Naive B cell (primary cell): ENCODE results near the gene PRSS57. TPM values are rescaled to one million over a fixed set of nuclear protein-coding genes. Genes with fewer than 3 reads are reported as not detected.
A peak's percentile ranks its signal among the peaks of the same experiment; 100 is the strongest.
"Not testable (repeated sequence)": the region's sequence is repeated elsewhere in the genome, so short reads cannot be mapped to it uniquely, and the experiment has no call there.

ENCODE experiments used
- ATAC-seq, 2 donors: fragments of 150-1000 bp; cut with Tn5 transposase; 2 replicates each; pipeline ENCODE4 v1.10.0; 2021; ENCODE audit warnings: low read depth in 2 of 2, mild to moderate bottlenecking in 2 of 2, moderate library complexity in 2 of 2
- DNase-seq: peaks from one replicate; pipeline ENCODE4 v3.0.0; 2022
- H3K27ac Mint-ChIP-seq, 6 donors: one replicate each; pipeline ENCODE4 v1.8.0; 2020 to 2022; ENCODE audit warnings: mild to moderate bottlenecking in 6 of 6, mixed read lengths in 6 of 6, moderate library complexity in 5 of 6, inconsistent platforms in 2 of 6
- H3K27me3 Mint-ChIP-seq, 3 donors: one replicate each; pipeline ENCODE4 v1.8.0; 2021 to 2022; ENCODE audit warnings: mixed read lengths in 3 of 3, mild to moderate bottlenecking in 1 of 3
- H3K36me3 Mint-ChIP-seq, 2 donors: one replicate each; pipeline ENCODE4 v1.8.0; 2020 to 2022; ENCODE audit warnings: mixed read lengths in 2 of 2, inconsistent platforms in 1 of 2, mild to moderate bottlenecking in 1 of 2
- H3K4me1 Mint-ChIP-seq, 3 donors: one replicate each; pipeline ENCODE4 v1.8.0; 2020 to 2022; ENCODE audit warnings: mixed read lengths in 3 of 3, inconsistent platforms in 1 of 3, mild to moderate bottlenecking in 1 of 3, moderate library complexity in 1 of 3
- H3K4me3 Mint-ChIP-seq, 8 donors: one replicate each; pipeline ENCODE4 v1.8.0; 2020 to 2022; ENCODE audit warnings: mild to moderate bottlenecking in 8 of 8, mixed read lengths in 8 of 8, moderate library complexity in 8 of 8, inconsistent platforms in 2 of 8
- H3K9me3 Mint-ChIP-seq, 7 donors: one replicate each; pipeline ENCODE4 v1.8.0; 2020 to 2022; ENCODE audit warnings: mixed read lengths in 7 of 7, mild to moderate bottlenecking in 5 of 7, inconsistent platforms in 2 of 7, moderate library complexity in 1 of 7
- polyA plus RNA-seq, 6 donors: library from polyadenylated mRNA; unstranded; fragments of 300-500 nt; fragmentation: Illumina TruSeq; gene quantifications; one replicate each; pipeline ENCODE4 v1.2.3, GENCODE V29; 2021; ENCODE audit warnings: low read depth in 6 of 6

The PRSS57 gene
- polyA plus RNA-seq: not detected

GRCh38 chr19:695352-695949 is at the start of gene PRSS57:
TSS of gene PRSS57 (minus strand) at chr19:695452. CDS start at chr19:695430, 22 bp downstream.
- Mint-ChIP-seq H3K27ac (peak within 1 kb of the TSS in 2 of 6 donors; percentile 67 to 69), H3K4me1 (peaks cover 0 to 7% (median 0%) of the 10 kb centered on the region in 3 donors), H3K27me3 (peaks cover 0 to 32% (median 7%) of the 10 kb centered on the region in 3 donors), H3K9me3 (no peaks in the 10 kb centered on the region), H3K4me3 (peak within 1 kb of the TSS in 3 of 8 donors; percentile 26 to 64 (median 54)), H3K36me3 (no peaks in the 10 kb centered on the region)
- DNase-seq: no peak
- ATAC-seq: no peak

DNA sequence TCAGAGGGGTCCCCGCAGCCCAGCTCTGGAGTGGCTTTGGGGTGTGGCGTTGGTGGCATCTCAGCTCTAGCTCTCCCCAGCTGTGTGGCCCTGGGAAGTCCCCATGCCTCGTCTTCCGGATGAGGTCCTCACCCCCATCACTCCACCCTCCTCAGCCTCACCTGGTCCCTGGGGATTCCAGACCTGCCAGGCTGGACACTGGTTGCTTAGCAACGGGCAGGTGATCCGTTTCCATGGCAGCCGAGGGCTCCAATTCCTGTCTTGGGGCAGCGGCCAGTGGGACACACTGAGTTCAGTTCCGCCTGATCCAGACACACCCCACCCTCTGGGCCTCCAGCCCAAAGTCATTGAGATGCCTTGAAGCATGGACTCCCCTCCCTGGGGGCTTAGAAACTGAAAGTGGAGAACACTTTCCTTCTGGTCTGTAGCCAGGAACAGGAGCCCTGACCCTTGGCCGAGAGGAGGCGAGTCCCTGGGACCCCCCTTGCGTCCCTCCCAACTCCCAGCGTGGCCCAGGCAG is 48.0 kb upstream of the PRSS57 start:
- H3K4me3 Mint-ChIP-seq: no peak overlapping the region
- peaks cover 0 to 10% (median 0%) of the 10 kb centered on the region in 3 donors for H3K27me3 Mint-ChIP-seq
- peaks cover 0 to 3% (median 0%) of the 10 kb centered on the region in 3 donors for H3K4me1 Mint-ChIP-seq
- peaks cover 0 to 15% (median 4%) of the 10 kb centered on the region in 7 donors for H3K9me3 Mint-ChIP-seq
- DNase-seq: no peak
- no peaks in the 10 kb centered on the region for H3K36me3 Mint-ChIP-seq
- peak in 1 of 2 donors; percentile 81 for ATAC-seq
- no peak overlapping the region for H3K27ac Mint-ChIP-seq

DNA sequence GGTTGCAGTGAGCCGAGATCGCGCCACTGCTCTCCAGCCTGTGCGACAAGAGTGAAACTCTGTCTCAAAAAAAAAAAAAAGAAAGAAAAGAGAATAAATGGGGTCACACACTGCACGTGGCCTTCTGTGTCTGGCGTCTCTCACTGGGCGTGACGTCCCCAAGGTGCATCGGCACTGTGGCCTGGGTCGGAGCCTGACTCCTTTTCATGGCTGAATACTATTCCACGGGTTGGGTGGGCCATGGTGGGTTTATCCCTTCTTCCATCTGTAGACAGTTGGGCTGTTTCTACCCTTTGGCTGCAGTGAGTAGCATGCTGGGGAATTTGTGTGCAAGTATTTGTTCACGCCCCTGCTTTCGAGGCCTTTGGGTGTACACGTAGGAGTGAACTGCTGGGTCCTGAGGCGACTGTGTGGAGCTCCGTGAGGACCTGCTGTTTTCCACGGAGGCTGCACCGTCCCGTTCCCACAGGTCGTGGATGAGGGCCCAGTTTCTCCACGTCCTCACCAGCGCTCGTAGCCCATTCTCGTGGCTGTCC is 47.4 kb upstream of the PRSS57 start:
- ATAC-seq: no peak
- H3K9me3 Mint-ChIP-seq: peaks cover 0 to 15% (median 4%) of the 10 kb centered on the region in 7 donors
- H3K4me3 Mint-ChIP-seq: no peak overlapping the region
- peaks cover 0 to 3% (median 3%) of the 10 kb centered on the region in 3 donors for H3K4me1 Mint-ChIP-seq
- no peaks in the 10 kb centered on the region for H3K36me3 Mint-ChIP-seq
- H3K27ac Mint-ChIP-seq: peak overlapping the region in 1 of 6 donors; percentile 66
- H3K27me3 Mint-ChIP-seq: peaks cover 0 to 15% (median 2%) of the 10 kb centered on the region in 3 donors
- no peak for DNase-seq

- H3K27me3 Mint-ChIP-seq: peaks cover 0 to 21% (median 10%) of the 10 kb centered on the region in 3 donors
- H3K9me3 Mint-ChIP-seq: peaks cover 0 to 14% (median 3%) of the 10 kb centered on the region in 7 donors
- H3K4me3 Mint-ChIP-seq: no peak overlapping the region
- peaks cover 3 to 9% (median 3%) of the 10 kb centered on the region in 3 donors for H3K4me1 Mint-ChIP-seq
- no peaks in the 10 kb centered on the region for H3K36me3 Mint-ChIP-seq
- H3K27ac Mint-ChIP-seq: no peak overlapping the region
- DNase-seq (no peak), ATAC-seq (peak in 1 of 2 donors; percentile 32)
Observed at GRCh38 chr19:741506-742131, 46.4 kb upstream of the PRSS57 start.

- H3K27ac Mint-ChIP-seq, H3K4me3 Mint-ChIP-seq, ATAC-seq, H3K4me1 Mint-ChIP-seq, DNase-seq, H3K36me3 Mint-ChIP-seq: not testable (repeated sequence)
- peaks cover 0 to 21% (median 10%) of the 10 kb centered on the region in 3 donors for H3K27me3 Mint-ChIP-seq
- H3K9me3 Mint-ChIP-seq: peaks cover 0 to 14% (median 3%) of the 10 kb centered on the region in 7 donors
Observed at GRCh38 chr19:740816-741505, 45.7 kb upstream of the PRSS57 start.

GRCh38 chr19:739998-740715 is 44.9 kb upstream of the PRSS57 start:
- ATAC-seq (no peak), DNase-seq (no peak)
- peaks cover 0 to 14% (median 3%) of the 10 kb centered on the region in 7 donors for H3K9me3 Mint-ChIP-seq
- H3K27ac Mint-ChIP-seq: no peak overlapping the region
- no peaks in the 10 kb centered on the region for H3K36me3 Mint-ChIP-seq
- H3K27me3 Mint-ChIP-seq: peaks cover 0 to 21% (median 10%) of the 10 kb centered on the region in 3 donors
- peaks cover 3 to 9% (median 3%) of the 10 kb centered on the region in 3 donors for H3K4me1 Mint-ChIP-seq
- no peak overlapping the region for H3K4me3 Mint-ChIP-seq

DNA sequence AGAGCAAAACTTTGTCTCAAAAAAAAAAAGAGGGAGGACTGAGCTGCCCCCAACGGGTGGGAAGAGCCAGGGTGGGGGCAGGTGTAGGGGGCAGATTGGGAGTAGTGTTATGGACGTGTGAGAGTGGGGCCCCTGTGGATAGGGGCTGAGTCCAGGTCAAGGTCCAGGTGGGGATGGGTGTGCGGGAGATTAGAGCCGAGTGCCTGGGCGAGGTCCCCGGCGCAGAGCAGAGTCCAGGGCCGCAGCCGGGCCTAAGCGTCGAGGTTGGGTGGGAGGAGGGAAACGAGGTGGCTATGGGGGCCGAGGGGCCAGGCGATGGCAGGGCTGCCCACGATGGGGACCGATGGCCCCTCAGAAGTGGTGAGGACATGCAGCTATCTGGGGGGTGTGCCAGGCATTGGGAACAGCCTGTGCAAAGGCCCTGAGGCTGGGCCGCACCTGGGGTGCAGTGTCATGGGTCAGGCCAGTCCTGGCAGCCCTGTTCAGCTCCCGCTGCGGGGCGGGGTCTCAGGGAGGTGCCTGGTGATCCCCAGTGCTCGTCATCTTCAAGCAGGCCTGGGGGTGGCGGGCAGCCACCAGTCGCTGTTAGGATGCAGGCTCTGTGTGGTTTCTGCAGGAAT is 43.4 kb upstream of the PRSS57 start:
- DNase-seq (no peak), ATAC-seq (no peak)
- Mint-ChIP-seq H3K4me1 (peaks cover 7 to 15% (median 8%) of the 10 kb centered on the region in 3 donors), H3K4me3 (no peak overlapping the region), H3K27me3 (peaks cover 0 to 21% (median 10%) of the 10 kb centered on the region in 3 donors), H3K9me3 (peaks cover 0 to 4% (median 0%) of the 10 kb centered on the region in 7 donors), H3K27ac (peak overlapping the region in 1 of 6 donors; percentile 3), H3K36me3 (no peaks in the 10 kb centered on the region)

DNA sequence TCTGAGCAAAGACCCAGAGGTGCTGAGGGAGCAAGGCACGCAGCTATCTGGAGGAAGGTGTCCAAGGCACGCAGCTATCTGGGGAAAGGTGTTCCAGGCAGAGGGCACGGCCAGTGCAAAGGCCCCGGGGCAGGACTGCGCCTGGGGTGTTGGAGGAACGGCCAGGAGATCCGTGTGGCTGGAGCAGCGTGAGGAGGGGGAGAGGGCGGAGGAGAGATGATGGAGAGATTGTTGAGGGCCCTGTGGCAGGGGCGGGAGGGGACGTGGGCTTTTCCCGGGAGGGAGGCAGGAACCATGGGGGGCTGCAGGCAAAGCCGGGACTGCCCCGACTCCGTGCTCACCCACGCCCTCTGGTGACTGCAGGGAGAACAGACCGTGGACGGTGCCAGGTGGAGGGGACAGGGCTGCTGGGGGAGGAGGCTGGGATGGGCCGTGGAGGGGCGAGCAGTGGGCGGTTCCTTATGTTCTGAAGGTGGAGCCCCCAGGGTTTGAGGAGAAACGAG is 42.4 kb upstream of the PRSS57 start:
- ATAC-seq: peak; percentile 66 to 79
- H3K27me3 Mint-ChIP-seq: peaks cover 0 to 21% (median 10%) of the 10 kb centered on the region in 3 donors
- DNase-seq: peak; percentile 47
- no peaks in the 10 kb centered on the region for H3K36me3 Mint-ChIP-seq
- no peak overlapping the region for H3K27ac Mint-ChIP-seq
- no peak overlapping the region for H3K4me3 Mint-ChIP-seq
- H3K9me3 Mint-ChIP-seq: no peaks in the 10 kb centered on the region
- H3K4me1 Mint-ChIP-seq: peaks cover 5 to 15% (median 10%) of the 10 kb centered on the region in 3 donors

- Mint-ChIP-seq H3K4me3 (no peak overlapping the region), H3K9me3 (no peaks in the 10 kb centered on the region), H3K4me1 (peaks cover 5 to 15% (median 10%) of the 10 kb centered on the region in 3 donors), H3K27me3 (peaks cover 0 to 21% (median 10%) of the 10 kb centered on the region in 3 donors), H3K36me3 (no peaks in the 10 kb centered on the region), H3K27ac (peak overlapping the region in 1 of 6 donors; percentile 59)
- ATAC-seq (no peak), DNase-seq (no peak)
Observed at GRCh38 chr19:736125-736524, 40.9 kb upstream of the PRSS57 start.

GRCh38 chr19:734716-735115 is 39.5 kb upstream of the PRSS57 start:
- Mint-ChIP-seq H3K4me1 (peaks cover 5 to 15% (median 10%) of the 10 kb centered on the region in 3 donors), H3K36me3 (no peaks in the 10 kb centered on the region), H3K9me3 (no peaks in the 10 kb centered on the region), H3K27me3 (peaks cover 0 to 21% (median 10%) of the 10 kb centered on the region in 3 donors), H3K4me3 (no peak overlapping the region), H3K27ac (peak overlapping the region in 1 of 6 donors; percentile 60)
- no peak for DNase-seq
- no peak for ATAC-seq

GRCh38 chr19:732148-733069 is 37.2 kb upstream of the PRSS57 start:
- no peak for DNase-seq
- Mint-ChIP-seq H3K9me3 (no peaks in the 10 kb centered on the region), H3K27ac (no peak overlapping the region), H3K36me3 (no peaks in the 10 kb centered on the region), H3K4me1 (peaks cover 5 to 10% (median 10%) of the 10 kb centered on the region in 3 donors), H3K27me3 (peaks cover 0 to 9% (median 5%) of the 10 kb centered on the region in 3 donors), H3K4me3 (no peak overlapping the region)
- no peak for ATAC-seq
